H9 (cell line): ENCODE data around the gene FBN2. TPM values are rescaled to one million over a fixed set of nuclear protein-coding genes. Genes with fewer than 3 reads are reported as not detected.

Experiments used
- DNase-seq: peaks from one replicate; pipeline ENCODE4 v3.0.0-alpha.2; 2017
- H2AFZ ChIP-seq: one replicate; pipeline ENCODE4 v1.6.1; 2013; ENCODE audit warnings: mild to moderate bottlenecking, low read length, control low read depth, moderate library complexity
- H2AK5ac ChIP-seq: 2 replicates; pipeline ENCODE4 v1.6.1; 2013; ENCODE audit warnings: low read length, control low read depth, mixed read lengths; ENCODE audit not compliant: insufficient read length
- H2BK120ac ChIP-seq: one replicate; pipeline ENCODE4 v1.6.1; 2013; ENCODE audit warnings: low read depth, mild to moderate bottlenecking, low read length, control low read depth, inconsistent platforms; ENCODE audit not compliant: poor library complexity, severe bottlenecking
- H2BK12ac ChIP-seq: 2 replicates; pipeline ENCODE4 v1.6.1; 2013; ENCODE audit warnings: low read length, control low read depth, mixed read lengths, low read depth; ENCODE audit not compliant: insufficient read length
- H2BK15ac ChIP-seq: 2 replicates; pipeline ENCODE4 v1.6.1; 2013; ENCODE audit warnings: low read depth, low read length, control low read depth
- H2BK20ac ChIP-seq: one replicate; pipeline ENCODE4 v1.6.1; 2013; ENCODE audit warnings: low read depth, mild to moderate bottlenecking, low read length, control low read depth, inconsistent platforms; ENCODE audit not compliant: poor library complexity, severe bottlenecking
- H2BK5ac ChIP-seq: 2 replicates; pipeline ENCODE4 v1.6.1; 2013; ENCODE audit warnings: low read length, control low read depth, mixed read lengths; ENCODE audit not compliant: insufficient read length
- H3K14ac ChIP-seq: 2 replicates; pipeline ENCODE4 v1.6.1; 2013; ENCODE audit warnings: low read length, control low read depth; ENCODE audit not compliant: insufficient read depth
- H3K18ac ChIP-seq: 2 replicates; pipeline ENCODE4 v1.6.1; 2013; ENCODE audit warnings: low read depth, mild to moderate bottlenecking, mixed read lengths, low read length, control low read depth; ENCODE audit not compliant: insufficient read length
- H3K23ac ChIP-seq: 2 replicates; pipeline ENCODE4 v1.6.1; 2013; ENCODE audit warnings: low read length, control low read depth, mixed read lengths, low read depth; ENCODE audit not compliant: insufficient read length
- H3K23me2 ChIP-seq: 2 replicates; pipeline ENCODE4 v1.6.1; 2013; ENCODE audit warnings: low read depth, mild to moderate bottlenecking, mixed read lengths, low read length, control low read depth; ENCODE audit not compliant: insufficient read length, poor library complexity, severe bottlenecking
- H3K27ac ChIP-seq: 2 replicates; pipeline ENCODE4 v1.5.1; 2013; ENCODE audit warnings: low read length, control low read depth, mixed read lengths, low read depth; ENCODE audit not compliant: insufficient read length
- H3K27me3 ChIP-seq: 2 replicates; pipeline ENCODE4 v1.6.1; 2013; ENCODE audit warnings: low read length, control low read depth, inconsistent platforms; ENCODE audit not compliant: insufficient read depth
- H3K4ac ChIP-seq: 2 replicates; pipeline ENCODE4 v1.6.1; 2013; ENCODE audit warnings: low read depth, mild to moderate bottlenecking, control low read depth, inconsistent platforms, low read length, moderate library complexity
- H3K4me1 ChIP-seq: 2 replicates; pipeline ENCODE4 v1.6.1; 2013; ENCODE audit warnings: low read length, control low read depth, inconsistent platforms; ENCODE audit not compliant: insufficient read depth
- H3K4me2 ChIP-seq: 2 replicates; pipeline ENCODE4 v1.6.1; 2013; ENCODE audit warnings: low read length, control low read depth, mixed read lengths; ENCODE audit not compliant: insufficient read length, insufficient read depth
- H3K56ac ChIP-seq: 2 replicates; pipeline ENCODE4 v1.6.1; 2013; ENCODE audit warnings: low read depth, mild to moderate bottlenecking, mixed read lengths, low read length, control low read depth; ENCODE audit not compliant: insufficient read length
- H3K79me1 ChIP-seq: 2 replicates; pipeline ENCODE4 v1.6.1; 2013; ENCODE audit warnings: low read depth, mild to moderate bottlenecking, moderate library complexity, low read length, control low read depth, inconsistent platforms; ENCODE audit not compliant: insufficient read depth, poor library complexity, severe bottlenecking
- H3K79me2 ChIP-seq: 2 replicates; pipeline ENCODE4 v1.6.1; 2013; ENCODE audit warnings: low read length, control low read depth, inconsistent platforms; ENCODE audit not compliant: insufficient read depth
- H3K9ac ChIP-seq: 2 replicates; pipeline ENCODE4 v1.6.1; 2013; ENCODE audit warnings: low read length, control low read depth, mixed read lengths; ENCODE audit not compliant: insufficient read length; ENCODE audit errors: extremely low read depth
- H3K9me3 ChIP-seq: one replicate; pipeline ENCODE4 v1.6.1; 2013; ENCODE audit warnings: low read depth, low read length, inconsistent platforms; ENCODE audit not compliant: control insufficient read depth
- H3T11ph ChIP-seq: one replicate; pipeline ENCODE4 v1.6.1; 2013; ENCODE audit warnings: mild to moderate bottlenecking, low read length, control low read depth, inconsistent platforms
- H4K20me1 ChIP-seq: one replicate; pipeline ENCODE4 v1.6.1; 2013; ENCODE audit not compliant: control insufficient read depth, insufficient read length, insufficient read depth
- H4K5ac ChIP-seq: 2 replicates; pipeline ENCODE4 v1.6.1; 2013; ENCODE audit warnings: low read depth, mild to moderate bottlenecking, mixed read lengths, low read length, control low read depth; ENCODE audit not compliant: insufficient read length
- H4K8ac ChIP-seq: replicated peaks from 2 replicates; pipeline ENCODE4 v1.6.1; 2013; ENCODE audit warnings: low read length, control low read depth, mixed read lengths, low read depth; ENCODE audit not compliant: insufficient read length
- H4K91ac ChIP-seq: 2 replicates; pipeline ENCODE4 v1.6.1; 2013; ENCODE audit warnings: low read depth, mild to moderate bottlenecking, moderate library complexity, mixed read lengths, low read length, control low read depth; ENCODE audit not compliant: insufficient read length
- H3K27ac Mint-ChIP-seq, 3 experiments: 2 replicates in 2 of 3; 3 replicates in 1 of 3; pipeline ENCODE4 v1.8.0; 2020 to 2021; ENCODE audit warnings: mixed read lengths in 3 of 3, mild to moderate bottlenecking in 1 of 3, moderate library complexity in 1 of 3
- H3K27me3 Mint-ChIP-seq: 2 replicates; pipeline ENCODE4 v1.8.0; 2021; ENCODE audit warnings: low read depth, mild to moderate bottlenecking, moderate library complexity, mixed read lengths
- H3K36me3 Mint-ChIP-seq, 3 experiments: 2 replicates in 2 of 3; 3 replicates in 1 of 3; pipeline ENCODE4 v1.8.0; 2020 to 2021; ENCODE audit warnings: low read depth in 3 of 3, mixed read lengths in 3 of 3; ENCODE audit not compliant: insufficient read depth in 1 of 3
- H3K4me1 Mint-ChIP-seq, 2 experiments: 2 replicates each; pipeline ENCODE4 v1.8.0; 2020; ENCODE audit warnings: mixed read lengths in 2 of 2
- H3K4me3 Mint-ChIP-seq, 2 experiments: 2 replicates in 1 of 2; 3 replicates in 1 of 2; pipeline ENCODE4 v1.8.0; 2020 to 2021; ENCODE audit warnings: mild to moderate bottlenecking in 2 of 2, mixed read lengths in 2 of 2, moderate library complexity in 1 of 2
- H3K9me3 Mint-ChIP-seq, 2 experiments: 2 replicates in 1 of 2; 3 replicates in 1 of 2; pipeline ENCODE4 v1.8.0; 2020; ENCODE audit warnings: mild to moderate bottlenecking in 2 of 2, mixed read lengths in 2 of 2, moderate library complexity in 1 of 2
- CTCF ChIP-seq: fragments of 200-600 bp; sonication (generic); conservative IDR thresholded peaks from 3 replicates; pipeline ENCODE4 v1.8.0; 2021; ENCODE audit warnings: antibody characterized with exemption, mild to moderate bottlenecking
- WGBS: extraction: QIAGEN DNeasy Blood & Tissue Kit; methylation state at CpG from one replicate; pipeline ENCODE4 v1.1.7; 2013; ENCODE audit warnings: missing lambda C conversion rate, low lambda C conversion rate, mixed read lengths; ENCODE audit not compliant: insufficient read length; ENCODE audit errors: extremely low coverage; 5-methylcytosine and 5-hydroxymethylcytosine counted together
- total RNA-seq: library from RNA; stranded (reverse); gene quantifications from 2 replicates; pipeline ENCODE4 v1.2.1, GENCODE V29; 2021

Gene FBN2
- total RNA-seq, 1 experiment from 2014 or later, result 8.3 TPM

- no peaks in the 10 kb centered on the region for H3K27me3 Mint-ChIP-seq
- H3K4me1 ChIP-seq, result no peaks in the 10 kb centered on the region
- H3K14ac ChIP-seq, result no peak overlapping the region
- H3K36me3 Mint-ChIP-seq, result peaks cover 2 to 27% (median 25%) of the 10 kb centered on the region in 3 experiments; a peak in 4 of 7 replicates
- no peak overlapping the region for H4K8ac ChIP-seq
- no peaks in the 10 kb centered on the region for H3K79me2 ChIP-seq
- no peak overlapping the region for H3K27ac Mint-ChIP-seq
- no peaks in the 10 kb centered on the region for H3K4me1 Mint-ChIP-seq
- no CpG with 5 or more reads among the region's 5 CpGs for WGBS
- no peak overlapping the region for H3K18ac ChIP-seq
- H2BK12ac ChIP-seq, result no peak overlapping the region
- no peak overlapping the region for H3K27ac ChIP-seq
- no peak overlapping the region for H4K91ac ChIP-seq
- H3K27me3 ChIP-seq, result no peaks in the 10 kb centered on the region
- H3K56ac ChIP-seq, result no peak overlapping the region
- H3K9me3 Mint-ChIP-seq, result peaks cover 0 to 2% of the 10 kb centered on the region in 2 experiments; a peak in 2 of 5 replicates
- no peaks in the 10 kb centered on the region for H3K23me2 ChIP-seq
- no peak overlapping the region for H3T11ph ChIP-seq
- H2BK15ac ChIP-seq, result no peak overlapping the region
- no peaks in the 10 kb centered on the region for H3K79me1 ChIP-seq
- no peaks in the 10 kb centered on the region for H3K9me3 ChIP-seq
- no peak overlapping the region for H3K4ac ChIP-seq
- no peak for DNase-seq
- H2BK120ac ChIP-seq, result no peak overlapping the region
- no peak overlapping the region for H3K23ac ChIP-seq
- H3K4me3 Mint-ChIP-seq, result no peak overlapping the region
- H3K4me2 ChIP-seq, result no peak overlapping the region
- no peak overlapping the region for H2BK5ac ChIP-seq
- TF ChIP-seq CTCF, result no peak
- no peaks in the 10 kb centered on the region for H4K20me1 ChIP-seq
- H2AFZ ChIP-seq, result no peak overlapping the region
- H2AK5ac ChIP-seq, result no peak overlapping the region
- no peak overlapping the region for H2BK20ac ChIP-seq
- H4K5ac ChIP-seq, result no peak overlapping the region
- H3K9ac ChIP-seq, result no peak overlapping the region
Observed at GRCh38 chr5:128331261-128331660, 206.8 kb downstream of the FBN2 start.
